ENCODE data around the gene KLHL22.

KLHL22 gene

GRCh38 chr22:20397498-20397897 is 98.1 kb downstream of the KLHL22 start:
- H2AFZ ChIP-seq (ENCODE audit: low read length), result no peak overlapping the region
- no peaks in the 10 kb centered on the region for H3F3A ChIP-seq (ENCODE audit: insufficient read depth, low read length)
- peaks cover 4% of the 10 kb centered on the region; the same call in 1 of the 2 replicates for H3K79me2 ChIP-seq (ENCODE audit: low read length)
- no peak overlapping the region for H3K27ac ChIP-seq (ENCODE audit: low read length)
- H3K4me2 ChIP-seq (ENCODE audit: low read depth, low read length), result no peak overlapping the region
- H3K27me3 ChIP-seq (replicated peaks; ENCODE audit: insufficient read depth, low read length), result no peaks in the 10 kb centered on the region
- H4K20me1 ChIP-seq (ENCODE audit: insufficient read depth, low read length), result no peaks in the 10 kb centered on the region
- no peaks in the 10 kb centered on the region for H3K9me3 ChIP-seq (replicated peaks; ENCODE audit: insufficient read depth, low read length)
- H3K4me3 ChIP-seq (ENCODE audit: low read length), result no peak overlapping the region
- no peaks in the 10 kb centered on the region for H3K9me2 ChIP-seq (replicated peaks; ENCODE audit: insufficient read depth, low read length)
- no peak overlapping the region for H3K9ac ChIP-seq (ENCODE audit: low read length)
- DNase-seq, result no peak
- no peak for TF ChIP-seq EZH2 (optimal IDR thresholded peaks at IDR 0.05; ENCODE audit: low read depth, low read length)
- no peak for TF ChIP-seq EZH2phosphoT487 (IDR thresholded peaks at IDR 0.05; ENCODE audit: low read length)
- TF ChIP-seq, protein P1, sequence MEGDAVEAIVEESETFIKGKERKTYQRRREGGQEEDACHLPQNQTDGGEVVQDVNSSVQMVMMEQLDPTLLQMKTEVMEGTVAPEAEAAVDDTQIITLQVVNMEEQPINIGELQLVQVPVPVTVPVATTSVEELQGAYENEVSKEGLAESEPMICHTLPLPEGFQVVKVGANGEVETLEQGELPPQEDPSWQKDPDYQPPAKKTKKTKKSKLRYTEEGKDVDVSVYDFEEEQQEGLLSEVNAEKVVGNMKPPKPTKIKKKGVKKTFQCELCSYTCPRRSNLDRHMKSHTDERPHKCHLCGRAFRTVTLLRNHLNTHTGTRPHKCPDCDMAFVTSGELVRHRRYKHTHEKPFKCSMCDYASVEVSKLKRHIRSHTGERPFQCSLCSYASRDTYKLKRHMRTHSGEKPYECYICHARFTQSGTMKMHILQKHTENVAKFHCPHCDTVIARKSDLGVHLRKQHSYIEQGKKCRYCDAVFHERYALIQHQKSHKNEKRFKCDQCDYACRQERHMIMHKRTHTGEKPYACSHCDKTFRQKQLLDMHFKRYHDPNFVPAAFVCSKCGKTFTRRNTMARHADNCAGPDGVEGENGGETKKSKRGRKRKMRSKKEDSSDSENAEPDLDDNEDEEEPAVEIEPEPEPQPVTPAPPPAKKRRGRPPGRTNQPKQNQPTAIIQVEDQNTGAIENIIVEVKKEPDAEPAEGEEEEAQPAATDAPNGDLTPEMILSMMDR (IDR thresholded peaks at IDR 0.05; ENCODE audit: low read length), result no peak
- no peaks in the 10 kb centered on the region for H3K36me3 ChIP-seq (replicated peaks; ENCODE audit: insufficient read depth, low read length)
- H3K4me1 ChIP-seq (ENCODE audit: low read length), result no peaks in the 10 kb centered on the region

GRCh38 chr22:20396639-20397038 is 99.0 kb downstream of the KLHL22 start:
- Histone ChIP-seq H3K4me1 (ENCODE audit: low read length) (no peaks in the 10 kb centered on the region), H3F3A (ENCODE audit: insufficient read depth, low read length) (no peaks in the 10 kb centered on the region), H3K36me3 (replicated peaks; ENCODE audit: insufficient read depth, low read length) (no peaks in the 10 kb centered on the region), H3K27me3 (replicated peaks; ENCODE audit: insufficient read depth, low read length) (no peaks in the 10 kb centered on the region), H3K9ac (ENCODE audit: low read length) (no peak overlapping the region), H3K4me2 (ENCODE audit: low read depth, low read length) (no peak overlapping the region), H3K79me2 (ENCODE audit: low read length) (peaks cover 4% of the 10 kb centered on the region; the same call in 1 of the 2 replicates), H3K4me3 (ENCODE audit: low read length) (no peak overlapping the region), H3K9me2 (replicated peaks; ENCODE audit: insufficient read depth, low read length) (no peaks in the 10 kb centered on the region), H2AFZ (ENCODE audit: low read length) (no peak overlapping the region), H3K9me3 (replicated peaks; ENCODE audit: insufficient read depth, low read length) (no peaks in the 10 kb centered on the region), H4K20me1 (ENCODE audit: insufficient read depth, low read length) (no peaks in the 10 kb centered on the region), H3K27ac (ENCODE audit: low read length) (no peak overlapping the region)
- DNase-seq, result no peak
- no peak for TF ChIP-seq EZH2phosphoT487 (IDR thresholded peaks at IDR 0.05; ENCODE audit: low read length)
- TF ChIP-seq EZH2 (optimal IDR thresholded peaks at IDR 0.05; ENCODE audit: low read depth, low read length), result no peak
- TF ChIP-seq, protein P1 (IDR thresholded peaks at IDR 0.05; ENCODE audit: low read length), result no peak

- H3F3A ChIP-seq (ENCODE audit: insufficient read depth, low read length), result no peaks in the 10 kb centered on the region
- no peak overlapping the region for H2AFZ ChIP-seq (ENCODE audit: low read length)
- no peaks in the 10 kb centered on the region for H3K36me3 ChIP-seq (replicated peaks; ENCODE audit: insufficient read depth, low read length)
- TF ChIP-seq EZH2phosphoT487 (IDR thresholded peaks at IDR 0.05; ENCODE audit: low read length) (no peak), EZH2 (optimal IDR thresholded peaks at IDR 0.05; ENCODE audit: low read depth, low read length) (no peak)
- TF ChIP-seq, protein P1 (IDR thresholded peaks at IDR 0.05; ENCODE audit: low read length), result no peak
- H3K27ac ChIP-seq (ENCODE audit: low read length), result no peak overlapping the region
- no peaks in the 10 kb centered on the region for H3K4me1 ChIP-seq (ENCODE audit: low read length)
- peaks cover 4% of the 10 kb centered on the region; the same call in 1 of the 2 replicates for H3K79me2 ChIP-seq (ENCODE audit: low read length)
- H4K20me1 ChIP-seq (ENCODE audit: insufficient read depth, low read length), result no peaks in the 10 kb centered on the region
- DNase-seq, result no peak
- H3K9ac ChIP-seq (ENCODE audit: low read length), result no peak overlapping the region
- H3K4me2 ChIP-seq (ENCODE audit: low read depth, low read length), result no peak overlapping the region
- no peaks in the 10 kb centered on the region for H3K9me3 ChIP-seq (replicated peaks; ENCODE audit: insufficient read depth, low read length)
- no peaks in the 10 kb centered on the region for H3K9me2 ChIP-seq (replicated peaks; ENCODE audit: insufficient read depth, low read length)
- H3K27me3 ChIP-seq (replicated peaks; ENCODE audit: insufficient read depth, low read length), result no peaks in the 10 kb centered on the region
- no peak overlapping the region for H3K4me3 ChIP-seq (ENCODE audit: low read length)
Measured at GRCh38 chr22:20395907-20396287, 99.7 kb downstream of the KLHL22 start.
